Effector CD8-positive, alpha-beta T cell (primary cell): ENCODE data around the gene HOXD3.

ENCODE experiments used
- DNase-seq: peaks from one replicate; lab custom pipeline; 2025; lab: John Stamatoyannopoulos, UW

The HOXD3 gene

DNA sequence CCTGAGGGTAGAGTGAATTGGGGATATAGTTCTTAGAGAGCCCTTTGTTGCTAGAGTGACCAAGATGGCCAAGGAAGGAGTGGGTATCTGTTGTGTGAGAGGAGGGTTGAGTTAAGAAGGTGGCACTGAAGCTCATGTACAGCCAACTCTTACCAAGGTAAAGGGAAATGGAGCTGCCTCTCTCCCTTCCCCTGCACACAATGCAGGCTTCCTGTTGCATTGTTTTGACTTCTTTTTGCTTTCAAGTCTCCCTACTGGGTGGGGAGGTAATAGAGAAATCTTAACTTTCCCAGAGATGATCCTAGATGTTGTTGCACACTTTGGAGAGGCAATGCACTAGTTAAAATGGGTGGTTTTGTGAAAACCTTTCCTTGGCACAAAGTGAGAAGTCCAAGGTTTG, 55.2 kb downstream of the HOXD3 start:
- no peak for DNase-seq

DNA sequence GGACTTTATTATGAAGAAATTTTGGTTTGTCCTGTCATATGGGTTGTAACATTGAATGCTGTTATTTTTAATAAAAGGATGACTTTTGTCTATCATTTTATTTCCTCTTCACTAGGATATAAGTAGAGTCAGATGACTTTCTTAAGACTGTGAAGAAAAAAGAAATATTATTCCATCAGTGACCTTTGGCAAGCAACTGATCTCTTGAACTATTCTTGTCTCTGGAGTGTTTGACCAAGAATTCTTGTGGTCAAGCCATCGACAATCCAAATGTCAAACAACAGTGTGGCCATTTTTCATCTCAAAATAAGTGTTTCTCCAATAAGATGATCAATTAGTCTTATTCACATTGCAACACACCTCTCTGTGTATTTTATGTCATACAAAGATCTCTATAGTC, 56.3 kb downstream of the HOXD3 start:
- DNase-seq: no peak
